Ovary (tissue), 3 donors: ENCODE results near the gene DDX59.

Experiments
- EP300 ChIP-seq: sonication (generic); formaldehyde crosslinking; IDR thresholded peaks from one replicate; pipeline ENCODE4 v1.6.1; 2017; ENCODE audit warnings: antibody characterized with exemption
- POLR2A ChIP-seq: fragments of 450-650 bp; IDR thresholded peaks from one replicate; pipeline ENCODE4 v1.6.1; 2017; ENCODE audit warnings: antibody characterized with exemption, mild to moderate bottlenecking, moderate library complexity
- TF ChIP-seq, protein P1 (sequence below), 3 donors: fragments of 450-650 bp in 2 of 3; fragments of 200-600 bp in 1 of 3; IDR thresholded peaks; one replicate each; pipeline versions ENCODE4 v1.5.1 to v1.8.0; 2016 to 2022; ENCODE audit warnings: antibody characterized with exemption in 3 of 3, mild to moderate bottlenecking in 1 of 3
- donor health status: DM: no; HTN: no; CAD: no.

DNA sequence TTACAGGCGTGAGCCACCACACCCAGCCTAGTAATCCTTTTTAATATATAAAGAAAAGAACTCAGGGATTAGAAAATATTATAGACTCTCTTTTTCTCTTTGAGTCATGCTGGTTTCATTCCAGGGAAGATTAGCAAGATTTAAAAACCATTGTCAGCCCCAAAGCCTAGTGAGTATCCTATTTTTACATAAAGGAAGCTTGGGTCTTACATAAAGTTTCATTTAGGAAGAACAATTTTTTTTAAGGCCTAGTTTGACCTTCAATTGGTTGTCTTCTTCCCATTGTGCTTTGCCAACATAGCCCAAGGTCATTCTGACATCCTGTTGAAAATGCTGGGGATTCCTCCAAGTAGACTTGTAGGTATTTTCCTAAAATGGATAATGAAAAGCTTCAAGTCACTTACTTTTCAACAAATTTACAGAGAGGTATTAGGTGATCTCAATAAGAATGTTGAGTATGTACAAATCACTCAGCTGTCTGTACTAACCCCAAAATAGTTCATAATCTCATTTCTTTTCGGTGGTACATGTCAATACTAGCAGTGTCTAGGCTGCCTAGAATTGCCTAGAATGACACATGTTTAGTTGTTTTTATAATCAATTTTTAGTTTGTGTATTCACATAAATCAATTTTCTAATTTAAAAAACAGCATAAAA lies 44.9 kb downstream of the DDX59 start:
- TF ChIP-seq, protein P1, sequence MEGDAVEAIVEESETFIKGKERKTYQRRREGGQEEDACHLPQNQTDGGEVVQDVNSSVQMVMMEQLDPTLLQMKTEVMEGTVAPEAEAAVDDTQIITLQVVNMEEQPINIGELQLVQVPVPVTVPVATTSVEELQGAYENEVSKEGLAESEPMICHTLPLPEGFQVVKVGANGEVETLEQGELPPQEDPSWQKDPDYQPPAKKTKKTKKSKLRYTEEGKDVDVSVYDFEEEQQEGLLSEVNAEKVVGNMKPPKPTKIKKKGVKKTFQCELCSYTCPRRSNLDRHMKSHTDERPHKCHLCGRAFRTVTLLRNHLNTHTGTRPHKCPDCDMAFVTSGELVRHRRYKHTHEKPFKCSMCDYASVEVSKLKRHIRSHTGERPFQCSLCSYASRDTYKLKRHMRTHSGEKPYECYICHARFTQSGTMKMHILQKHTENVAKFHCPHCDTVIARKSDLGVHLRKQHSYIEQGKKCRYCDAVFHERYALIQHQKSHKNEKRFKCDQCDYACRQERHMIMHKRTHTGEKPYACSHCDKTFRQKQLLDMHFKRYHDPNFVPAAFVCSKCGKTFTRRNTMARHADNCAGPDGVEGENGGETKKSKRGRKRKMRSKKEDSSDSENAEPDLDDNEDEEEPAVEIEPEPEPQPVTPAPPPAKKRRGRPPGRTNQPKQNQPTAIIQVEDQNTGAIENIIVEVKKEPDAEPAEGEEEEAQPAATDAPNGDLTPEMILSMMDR (IDR thresholded peaks at IDR 0.05) = no peak
- no peak for TF ChIP-seq POLR2A
- TF ChIP-seq EP300 = no peak
